ENCODE results near the gene CD83.

Gene CD83

DNA sequence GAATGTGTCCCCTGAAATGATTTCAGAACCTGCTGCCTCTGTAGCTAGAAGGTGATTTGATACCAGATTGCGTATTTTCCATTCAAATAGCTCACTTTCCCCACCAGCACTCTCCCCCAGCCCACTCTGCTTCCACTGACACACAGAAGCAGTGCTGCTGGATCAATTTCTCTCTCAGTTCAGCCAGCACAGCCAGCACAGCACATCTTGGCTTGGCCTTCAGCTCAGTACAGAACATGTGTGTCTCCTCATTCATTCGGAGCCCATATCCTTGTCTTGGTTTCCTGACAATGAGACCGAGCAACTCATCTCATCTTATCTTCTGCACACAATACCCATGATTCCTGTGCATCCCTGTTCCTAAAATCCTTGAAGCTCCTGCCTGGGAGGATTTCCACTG lies 33.8 kb upstream of the CD83 start:
- no peak for TF ChIP-seq CTCF (conservative IDR thresholded peaks at IDR 0.05)
- H3K27ac ChIP-seq = no peak overlapping the region

- no peak overlapping the region for H3K27ac ChIP-seq
- no peak for TF ChIP-seq CTCF (conservative IDR thresholded peaks at IDR 0.05)
These were observed 33.2 kb upstream of the CD83 start for GRCh38 chr6:14084388-14084787.

GRCh38 chr6:14085176-14085787 lies 32.3 kb upstream of the CD83 start:
- TF ChIP-seq CTCF (conservative IDR thresholded peaks at IDR 0.05) = no peak
- no peak overlapping the region for H3K27ac ChIP-seq

DNA sequence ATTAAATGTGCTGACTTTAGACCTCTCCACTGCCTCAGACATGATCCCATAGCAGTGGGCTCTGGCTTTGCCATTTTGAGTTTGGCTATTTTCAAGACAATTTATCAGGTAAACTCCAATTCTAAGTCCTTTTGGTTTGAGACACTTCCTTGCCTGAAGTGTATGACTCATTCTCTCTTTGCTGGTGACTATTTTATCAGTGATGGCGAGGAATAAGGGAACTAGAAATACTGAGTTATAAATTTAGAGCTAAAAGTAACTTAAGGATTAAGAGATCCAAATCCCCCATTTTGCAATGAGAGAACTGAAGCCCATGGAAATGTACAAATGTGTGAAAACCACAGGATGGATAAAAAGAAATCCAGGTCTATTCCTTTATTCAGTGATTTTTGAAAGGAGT lies 30.9 kb upstream of the CD83 start:
- H3K27ac ChIP-seq = no peak overlapping the region
- no peak for TF ChIP-seq CTCF (conservative IDR thresholded peaks at IDR 0.05)

GRCh38 chr6:14088600-14089192 lies 28.9 kb upstream of the CD83 start:
- no peak for TF ChIP-seq CTCF (conservative IDR thresholded peaks at IDR 0.05)
- H3K27ac ChIP-seq = no peak overlapping the region

DNA sequence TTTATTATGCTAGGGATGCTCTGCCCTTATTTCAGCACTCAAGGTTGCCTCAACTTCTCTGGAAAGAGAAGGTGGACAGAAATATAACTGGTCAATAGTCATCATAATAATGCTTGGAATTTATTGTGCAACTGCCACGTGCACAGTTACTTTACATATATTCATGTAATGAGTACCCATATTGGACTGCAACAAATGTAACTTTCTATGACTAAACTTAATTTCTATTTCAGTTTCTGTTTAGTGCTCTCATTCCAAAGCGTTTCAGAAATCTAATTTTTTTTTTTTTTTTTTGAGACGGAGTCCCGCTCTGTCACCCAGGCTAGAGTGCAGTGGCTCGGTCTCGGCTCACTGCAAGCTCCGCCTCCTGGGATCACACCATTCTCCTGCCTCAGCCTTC lies 28.3 kb upstream of the CD83 start:
- H3K27ac ChIP-seq = no peak overlapping the region
- no peak for TF ChIP-seq CTCF (conservative IDR thresholded peaks at IDR 0.05)

- no peak for TF ChIP-seq CTCF (conservative IDR thresholded peaks at IDR 0.05)
- H3K27ac ChIP-seq = peak overlapping the region; percentile 53; the same call in 1 of the 2 replicates
These were observed 26.1 kb upstream of the CD83 start for GRCh38 chr6:14091339-14091978.

Data from VCaP (cell line).